ENCODE data around the gene SPP1. TPM values are rescaled to one million over a fixed set of nuclear protein-coding genes. Genes with fewer than 3 reads are reported as not detected.
"Not testable (repeated sequence)": the region's sequence is repeated elsewhere in the genome, so short reads cannot be mapped to it uniquely, and the experiment has no call there.

Gene SPP1
- total RNA-seq = under 1 TPM in 1 of 2 experiments, not detected in 1; 0.54 TPM

DNA sequence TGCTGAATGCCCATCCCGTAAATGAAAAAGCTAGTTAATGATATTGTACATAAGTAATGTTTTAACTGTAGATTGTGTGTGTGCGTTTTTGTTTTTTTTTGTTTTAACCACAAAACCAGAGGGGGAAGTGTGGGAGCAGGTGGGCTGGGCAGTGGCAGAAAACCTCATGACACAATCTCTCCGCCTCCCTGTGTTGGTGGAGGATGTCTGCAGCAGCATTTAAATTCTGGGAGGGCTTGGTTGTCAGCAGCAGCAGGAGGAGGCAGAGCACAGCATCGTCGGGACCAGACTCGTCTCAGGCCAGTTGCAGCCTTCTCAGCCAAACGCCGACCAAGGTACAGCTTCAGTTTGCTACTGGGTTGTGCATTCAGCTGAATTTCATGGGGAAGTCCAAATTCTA is at the start of gene SPP1:
SPP1 (plus strand) TSS at position 249 of the 400 bp plus-strand sequence. CDS start 1,182 bp downstream, outside the sequence.
- peak; percentile 47 for DNase-seq
- H3K9me3 Mint-ChIP-seq (ENCODE audit: low read depth) = no peaks in the 10 kb centered on the region
- ATAC-seq = peak; percentile 71
- CTCF ChIA-PET = interaction anchor here (0.7 to 3.3 kb wide), 6 partner anchors 8 to 241 kb away, joined by 3 to 22 read pairs (median 3); no protein-coding TSS in a partner anchor
- peaks cover 9% of the 10 kb centered on the region for H3K4me1 Mint-ChIP-seq
- H3K27ac Mint-ChIP-seq = peak within 1 kb of the TSS; percentile 0
- peak within 1 kb of the TSS; percentile 6 for H3K4me3 Mint-ChIP-seq
- H3K36me3 Mint-ChIP-seq = no peaks in the 10 kb centered on the region
- peaks cover 63% of the 10 kb centered on the region for H3K27me3 Mint-ChIP-seq

GRCh38 chr4:87926554-87927098 is 48.9 kb upstream of the SPP1 start:
- ATAC-seq = no peak

GRCh38 chr4:87930629-87931028 is 44.9 kb upstream of the SPP1 start:
- no peak overlapping the region for H3K27ac Mint-ChIP-seq
- no peak for DNase-seq
- H3K27me3 Mint-ChIP-seq = peaks cover 27% of the 10 kb centered on the region
- ATAC-seq = no peak
- H3K4me3 Mint-ChIP-seq = no peak overlapping the region
- no peaks in the 10 kb centered on the region for H3K36me3 Mint-ChIP-seq
- CTCF ChIA-PET = no interaction called here
- no peaks in the 10 kb centered on the region for H3K9me3 Mint-ChIP-seq (ENCODE audit: low read depth)
- no peaks in the 10 kb centered on the region for H3K4me1 Mint-ChIP-seq

More at GRCh38 chr4:87926554-87927098, 48.9 kb upstream of the SPP1 start:
- CTCF ChIA-PET = interaction anchor here (1.0 kb wide), 1 partner anchor 11 kb away, joined by 5 read pairs; no protein-coding TSS in a partner anchor
- DNase-seq = no peak
- Mint-ChIP-seq H3K9me3 (ENCODE audit: low read depth) (no peaks in the 10 kb centered on the region), H3K4me3 (no peak overlapping the region), H3K27ac (no peak overlapping the region), H3K4me1 (no peaks in the 10 kb centered on the region), H3K27me3 (peaks cover 9% of the 10 kb centered on the region), H3K36me3 (no peaks in the 10 kb centered on the region)

GRCh38 chr4:87931932-87932331 is 43.6 kb upstream of the SPP1 start:
- Mint-ChIP-seq H3K9me3 (ENCODE audit: low read depth) (no peaks in the 10 kb centered on the region), H3K4me3 (no peak overlapping the region), H3K27ac (no peak overlapping the region), H3K4me1 (no peaks in the 10 kb centered on the region), H3K36me3 (no peaks in the 10 kb centered on the region), H3K27me3 (peaks cover 24% of the 10 kb centered on the region)
- ATAC-seq (no peak), DNase-seq (no peak)
- CTCF ChIA-PET = no interaction called here

GRCh38 chr4:87932718-87933141 is 42.8 kb upstream of the SPP1 start:
- ATAC-seq (no peak), DNase-seq (no peak)
- Mint-ChIP-seq H3K4me1 (no peaks in the 10 kb centered on the region), H3K27me3 (peaks cover 24% of the 10 kb centered on the region), H3K9me3 (ENCODE audit: low read depth) (no peaks in the 10 kb centered on the region), H3K4me3 (no peak overlapping the region), H3K36me3 (no peaks in the 10 kb centered on the region), H3K27ac (no peak overlapping the region)
- CTCF ChIA-PET = no interaction called here

GRCh38 chr4:87933337-87933736 is 42.2 kb upstream of the SPP1 start:
- no peak overlapping the region for H3K27ac Mint-ChIP-seq
- CTCF ChIA-PET = no interaction called here
- no peaks in the 10 kb centered on the region for H3K36me3 Mint-ChIP-seq
- ATAC-seq (no peak), DNase-seq (no peak)
- H3K27me3 Mint-ChIP-seq = peaks cover 24% of the 10 kb centered on the region
- no peaks in the 10 kb centered on the region for H3K4me1 Mint-ChIP-seq
- H3K9me3 Mint-ChIP-seq (ENCODE audit: low read depth) = no peaks in the 10 kb centered on the region
- no peak overlapping the region for H3K4me3 Mint-ChIP-seq

- CTCF ChIA-PET = no interaction called here
- no peaks in the 10 kb centered on the region for H3K4me1 Mint-ChIP-seq
- no peak overlapping the region for H3K27ac Mint-ChIP-seq
Measured at GRCh38 chr4:87934157-87934704, 41.3 kb upstream of the SPP1 start.

GRCh38 chr4:87934973-87935372 is 40.5 kb upstream of the SPP1 start:
- Mint-ChIP-seq H3K9me3 (ENCODE audit: low read depth) (no peaks in the 10 kb centered on the region), H3K36me3 (no peaks in the 10 kb centered on the region), H3K4me3 (no peak overlapping the region), H3K27ac (no peak overlapping the region), H3K27me3 (peaks cover 21% of the 10 kb centered on the region), H3K4me1 (no peaks in the 10 kb centered on the region)
- DNase-seq = no peak
- CTCF ChIA-PET = no interaction called here
- ATAC-seq = no peak

More at GRCh38 chr4:87934157-87934704, 41.3 kb upstream of the SPP1 start:
- H3K27me3 Mint-ChIP-seq = peaks cover 22% of the 10 kb centered on the region
- no peaks in the 10 kb centered on the region for H3K9me3 Mint-ChIP-seq (ENCODE audit: low read depth)
- H3K36me3 Mint-ChIP-seq = no peaks in the 10 kb centered on the region
- ATAC-seq (no peak), DNase-seq (no peak)
- H3K4me3 Mint-ChIP-seq = no peak overlapping the region

GRCh38 chr4:87935954-87936353 is 39.6 kb upstream of the SPP1 start:
- H3K27me3 Mint-ChIP-seq = peaks cover 18% of the 10 kb centered on the region
- H3K9me3 Mint-ChIP-seq (ENCODE audit: low read depth); ATAC-seq; H3K4me3 Mint-ChIP-seq; H3K27ac Mint-ChIP-seq; H3K36me3 Mint-ChIP-seq; CTCF ChIA-PET; H3K4me1 Mint-ChIP-seq; DNase-seq: not testable (repeated sequence)

- CTCF ChIA-PET = interaction anchor here (1.2 kb wide), 1 partner anchor 11 kb away, joined by 5 read pairs; no protein-coding TSS in a partner anchor
Measured at GRCh38 chr4:87937523-87937922, 38.0 kb upstream of the SPP1 start.

DNA sequence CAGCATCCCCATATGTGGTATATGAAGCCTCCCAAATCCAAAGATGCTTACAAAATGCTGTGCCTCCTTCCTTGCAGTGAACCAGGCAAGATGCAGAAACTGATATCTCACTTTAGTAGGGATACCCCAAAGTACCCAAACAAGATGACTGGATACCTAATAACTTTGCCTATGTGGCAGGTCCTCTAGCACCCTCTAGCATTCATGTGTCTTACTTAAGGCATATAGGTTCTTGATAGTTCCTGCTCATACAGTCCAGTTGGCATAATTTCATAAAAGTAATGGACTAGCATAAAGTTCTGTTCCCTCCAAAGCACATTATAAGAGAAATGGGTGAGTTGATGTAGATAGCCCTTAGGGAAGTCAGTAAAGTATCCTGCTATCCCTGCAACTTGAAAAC is 36.8 kb upstream of the SPP1 start:
- no peaks in the 10 kb centered on the region for H3K36me3 Mint-ChIP-seq
- ATAC-seq (no peak), DNase-seq (no peak)
- H3K27ac Mint-ChIP-seq = no peak overlapping the region
- H3K4me1 Mint-ChIP-seq = no peaks in the 10 kb centered on the region
- no peak overlapping the region for H3K4me3 Mint-ChIP-seq
- peaks cover 25% of the 10 kb centered on the region for H3K27me3 Mint-ChIP-seq
- CTCF ChIA-PET = interaction anchor here (1.2 kb wide), 1 partner anchor 13 kb away, joined by 5 read pairs; no protein-coding TSS in a partner anchor
- no peaks in the 10 kb centered on the region for H3K9me3 Mint-ChIP-seq (ENCODE audit: low read depth)

More at GRCh38 chr4:87937523-87937922, 38.0 kb upstream of the SPP1 start:
- DNase-seq = no peak
- no peak overlapping the region for H3K27ac Mint-ChIP-seq
- H3K27me3 Mint-ChIP-seq = peaks cover 26% of the 10 kb centered on the region
- no peaks in the 10 kb centered on the region for H3K4me1 Mint-ChIP-seq
- ATAC-seq = no peak
- H3K36me3 Mint-ChIP-seq = no peaks in the 10 kb centered on the region
- no peaks in the 10 kb centered on the region for H3K9me3 Mint-ChIP-seq (ENCODE audit: low read depth)
- H3K4me3 Mint-ChIP-seq = no peak overlapping the region

GRCh38 chr4:87939978-87940690 is 35.4 kb upstream of the SPP1 start:
- Mint-ChIP-seq H3K4me3 (no peak overlapping the region), H3K36me3 (no peaks in the 10 kb centered on the region), H3K27ac (no peak overlapping the region), H3K9me3 (ENCODE audit: low read depth) (no peaks in the 10 kb centered on the region), H3K27me3 (peaks cover 22% of the 10 kb centered on the region), H3K4me1 (no peaks in the 10 kb centered on the region)
- DNase-seq (no peak), ATAC-seq (no peak)
- CTCF ChIA-PET = interaction anchor here (0.7 kb wide), 1 partner anchor 25 kb away, joined by 3 read pairs; no protein-coding TSS in a partner anchor

GRCh38 chr4:87940809-87941208 is 34.7 kb upstream of the SPP1 start:
- peaks cover 22% of the 10 kb centered on the region for H3K27me3 Mint-ChIP-seq
- ATAC-seq; H3K9me3 Mint-ChIP-seq (ENCODE audit: low read depth); H3K36me3 Mint-ChIP-seq; H3K4me1 Mint-ChIP-seq; H3K27ac Mint-ChIP-seq; H3K4me3 Mint-ChIP-seq; DNase-seq: not testable (repeated sequence)
- CTCF ChIA-PET = interaction anchor here (0.7 kb wide), 1 partner anchor 25 kb away, joined by 3 read pairs; no protein-coding TSS in a partner anchor

All from activated CD8-positive, alpha-beta memory T cell treated with anti-CD3 and anti-CD28 coated beads, Interleukin-2, amount 10 ng/mL, durations not matched to agents 7 days and 5 days (primary cell).